GM10266 (cell line): ENCODE results near the gene ZNF35.
"Not testable (repeated sequence)": the region's sequence is repeated elsewhere in the genome, so short reads cannot be mapped to it uniquely, and the experiment has no call there.

Source experiments
- DNase-seq: peaks from one replicate; pipeline ENCODE4 v3.0.0; 2012; ENCODE audit errors: extremely low spot score
- TF ChIP-seq, protein P1 (sequence below): IDR thresholded peaks from 2 replicates; pipeline ENCODE4 v1.5.1; 2012; ENCODE audit warnings: mild to moderate bottlenecking, low read depth; ENCODE audit not compliant: control insufficient read depth, insufficient read depth; ENCODE audit errors: missing control alignments

Gene ZNF35

GRCh38 chr3:44665173-44665572 lies 16.6 kb downstream of the ZNF35 start:
- no peak for DNase-seq
- TF ChIP-seq, protein P1, sequence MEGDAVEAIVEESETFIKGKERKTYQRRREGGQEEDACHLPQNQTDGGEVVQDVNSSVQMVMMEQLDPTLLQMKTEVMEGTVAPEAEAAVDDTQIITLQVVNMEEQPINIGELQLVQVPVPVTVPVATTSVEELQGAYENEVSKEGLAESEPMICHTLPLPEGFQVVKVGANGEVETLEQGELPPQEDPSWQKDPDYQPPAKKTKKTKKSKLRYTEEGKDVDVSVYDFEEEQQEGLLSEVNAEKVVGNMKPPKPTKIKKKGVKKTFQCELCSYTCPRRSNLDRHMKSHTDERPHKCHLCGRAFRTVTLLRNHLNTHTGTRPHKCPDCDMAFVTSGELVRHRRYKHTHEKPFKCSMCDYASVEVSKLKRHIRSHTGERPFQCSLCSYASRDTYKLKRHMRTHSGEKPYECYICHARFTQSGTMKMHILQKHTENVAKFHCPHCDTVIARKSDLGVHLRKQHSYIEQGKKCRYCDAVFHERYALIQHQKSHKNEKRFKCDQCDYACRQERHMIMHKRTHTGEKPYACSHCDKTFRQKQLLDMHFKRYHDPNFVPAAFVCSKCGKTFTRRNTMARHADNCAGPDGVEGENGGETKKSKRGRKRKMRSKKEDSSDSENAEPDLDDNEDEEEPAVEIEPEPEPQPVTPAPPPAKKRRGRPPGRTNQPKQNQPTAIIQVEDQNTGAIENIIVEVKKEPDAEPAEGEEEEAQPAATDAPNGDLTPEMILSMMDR = no peak

- DNase-seq = no peak
- TF ChIP-seq, protein P1 = no peak
Measured at GRCh38 chr3:44666346-44666745, 17.8 kb downstream of the ZNF35 start.

DNA sequence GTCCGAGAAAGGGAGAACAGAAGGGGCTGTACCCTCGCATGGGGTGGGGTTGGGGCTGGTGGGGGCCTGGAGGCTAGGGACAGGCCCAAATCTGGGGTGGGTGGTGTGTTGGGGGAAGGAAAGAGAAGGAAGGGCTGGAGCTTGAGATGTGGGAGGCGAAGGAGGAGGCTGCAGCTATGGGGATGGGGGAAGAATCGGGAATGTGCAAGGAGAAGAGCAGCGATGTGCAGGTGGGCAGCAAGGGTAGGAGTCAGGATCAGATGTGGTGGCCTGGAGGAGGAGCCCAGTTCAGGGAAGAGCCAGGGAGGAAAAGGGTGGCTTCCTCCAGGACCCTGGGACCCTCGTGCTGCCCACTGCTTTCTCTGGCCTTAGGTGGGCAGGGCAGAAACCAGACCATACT lies 21.2 kb downstream of the ZNF35 start:
- TF ChIP-seq, protein P1 = no peak

DNA sequence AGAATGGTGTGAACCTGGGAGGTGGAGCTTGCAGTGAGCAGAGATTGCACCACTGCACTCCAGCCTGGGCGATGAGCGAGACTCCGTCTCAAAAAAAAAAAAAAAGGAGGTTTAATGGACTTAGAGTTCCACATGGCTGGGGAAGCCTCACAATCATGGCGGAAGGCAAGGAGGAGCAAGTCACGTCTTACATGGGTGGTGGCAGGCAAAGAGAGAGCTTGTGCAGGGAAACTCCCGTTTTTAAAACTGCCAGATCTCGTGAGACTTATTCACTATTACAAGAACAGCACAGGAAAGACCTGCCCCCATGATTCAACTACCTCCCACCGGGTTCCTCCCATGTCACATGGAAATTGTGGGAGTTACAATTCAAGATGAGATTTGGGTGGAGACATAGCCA lies 24.9 kb downstream of the ZNF35 start:
- not testable (repeated sequence) for DNase-seq

More for the DNA sequence above, 21.2 kb downstream of the ZNF35 start:
- DNase-seq = no peak

DNA sequence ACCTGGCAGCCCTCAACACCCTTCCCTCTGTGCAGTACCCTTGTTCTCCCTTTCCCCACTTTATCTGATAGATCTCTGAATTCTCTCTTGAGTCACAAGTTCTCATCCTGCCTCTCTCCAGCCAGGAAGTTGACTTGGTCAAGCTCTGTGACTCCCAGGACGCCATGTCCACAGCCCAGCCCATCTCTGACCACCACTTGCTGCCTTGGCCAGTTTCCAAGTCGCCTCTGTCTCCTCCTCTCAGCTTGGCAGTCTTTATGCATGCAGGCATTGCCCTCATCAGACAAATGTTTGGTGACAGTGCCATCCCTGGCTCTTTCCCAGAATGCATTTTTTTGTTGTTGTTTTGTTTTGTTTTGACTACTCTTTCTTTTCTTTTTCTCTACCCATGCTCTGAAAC lies 25.7 kb downstream of the ZNF35 start:
- no peak for DNase-seq
- TF ChIP-seq, protein P1 = no peak

- TF ChIP-seq, protein P1 = no peak
- no peak for DNase-seq
Measured at GRCh38 chr3:44678480-44679116, 30.1 kb downstream of the ZNF35 start.

DNA sequence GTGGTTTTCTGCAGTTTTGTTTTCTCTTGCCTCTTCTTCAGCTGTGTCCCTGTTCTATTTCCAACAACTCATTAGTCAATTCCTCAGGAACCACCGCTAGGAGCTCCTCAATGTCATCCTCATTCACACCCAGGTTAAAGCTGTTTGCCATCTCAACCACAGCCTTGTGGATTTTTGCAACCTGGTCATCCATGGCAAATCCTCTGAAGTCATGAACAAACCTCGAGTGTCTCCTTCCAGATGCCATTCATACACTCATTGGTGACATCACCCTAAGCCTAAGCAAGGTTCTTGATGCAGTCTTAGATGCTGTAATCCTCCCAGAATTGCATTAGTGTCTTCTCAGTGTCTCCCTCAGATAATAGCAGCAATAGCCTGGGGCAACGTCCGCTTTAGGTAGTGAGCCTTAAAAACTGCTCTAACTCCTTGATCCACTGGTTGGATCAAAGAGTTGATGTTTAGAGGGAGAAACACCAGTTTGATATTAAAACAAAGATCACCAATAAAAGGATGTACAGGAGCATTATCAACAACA lies 32.5 kb downstream of the ZNF35 start:
- no peak for DNase-seq
- TF ChIP-seq, protein P1 = no peak
